ENCODE data around the gene AGPAT2.

Gene AGPAT2

GRCh38 chr9:136685216-136685615 is 2.0 kb downstream of the AGPAT2 start:
- no peak for TF ChIP-seq ZFX (IDR thresholded peaks at IDR 0.05; ENCODE audit: borderline replicate concordance)
- no peak for TF ChIP-seq CTCF (IDR thresholded peaks at IDR 0.05)
- H3K27ac ChIP-seq = no peak overlapping the region

GRCh38 chr9:136684799-136685198 is 2.5 kb downstream of the AGPAT2 start:
- no peak overlapping the region for H3K27ac ChIP-seq
- TF ChIP-seq CTCF (IDR thresholded peaks at IDR 0.05) = no peak
- TF ChIP-seq ZFX (IDR thresholded peaks at IDR 0.05; ENCODE audit: borderline replicate concordance) = no peak

- no peak overlapping the region for H3K27ac ChIP-seq
- no peak for TF ChIP-seq ZFX (IDR thresholded peaks at IDR 0.05; ENCODE audit: borderline replicate concordance)
- no peak for TF ChIP-seq CTCF (IDR thresholded peaks at IDR 0.05)
These were observed 2.9 kb downstream of the AGPAT2 start for GRCh38 chr9:136684339-136684738.

- no peak overlapping the region for H3K27ac ChIP-seq
- no peak for TF ChIP-seq CTCF (IDR thresholded peaks at IDR 0.05)
- TF ChIP-seq ZFX (IDR thresholded peaks at IDR 0.05; ENCODE audit: borderline replicate concordance) = no peak
These were observed 3.5 kb downstream of the AGPAT2 start for GRCh38 chr9:136683755-136684154.

GRCh38 chr9:136683173-136683745 is 4.0 kb downstream of the AGPAT2 start:
- H3K27ac ChIP-seq = no peak overlapping the region
- TF ChIP-seq ZFX (IDR thresholded peaks at IDR 0.05; ENCODE audit: borderline replicate concordance) (no peak), CTCF (IDR thresholded peaks at IDR 0.05) (no peak)

GRCh38 chr9:136682710-136683109 is 4.5 kb downstream of the AGPAT2 start:
- no peak overlapping the region for H3K27ac ChIP-seq
- TF ChIP-seq ZFX (IDR thresholded peaks at IDR 0.05; ENCODE audit: borderline replicate concordance) (no peak), CTCF (IDR thresholded peaks at IDR 0.05) (no peak)

- TF ChIP-seq CTCF (IDR thresholded peaks at IDR 0.05) (no peak), ZFX (IDR thresholded peaks at IDR 0.05; ENCODE audit: borderline replicate concordance) (no peak)
- H3K27ac ChIP-seq = no peak overlapping the region
These were observed 5.1 kb downstream of the AGPAT2 start for GRCh38 chr9:136681945-136682699.

Data from 22Rv1 (cell line).